Activated CD4-positive, alpha-beta T cell treated with anti-CD3 and anti-CD28 coated beads, Interleukin-2, Interleukin-6, amounts not matched to agents 100 ng/mL and 50 ng/mL, durations not matched to agents 16 hours and 8 hours (primary cell): ENCODE measurements around the gene CRKL.

ENCODE experiments used
- DNase-seq: peaks from one replicate; pipeline ENCODE4 v3.0.0-alpha.2; 2020

The CRKL gene

GRCh38 chr22:20997536-20998257, 80.5 kb downstream of the CRKL start:
- DNase-seq = no peak

DNA sequence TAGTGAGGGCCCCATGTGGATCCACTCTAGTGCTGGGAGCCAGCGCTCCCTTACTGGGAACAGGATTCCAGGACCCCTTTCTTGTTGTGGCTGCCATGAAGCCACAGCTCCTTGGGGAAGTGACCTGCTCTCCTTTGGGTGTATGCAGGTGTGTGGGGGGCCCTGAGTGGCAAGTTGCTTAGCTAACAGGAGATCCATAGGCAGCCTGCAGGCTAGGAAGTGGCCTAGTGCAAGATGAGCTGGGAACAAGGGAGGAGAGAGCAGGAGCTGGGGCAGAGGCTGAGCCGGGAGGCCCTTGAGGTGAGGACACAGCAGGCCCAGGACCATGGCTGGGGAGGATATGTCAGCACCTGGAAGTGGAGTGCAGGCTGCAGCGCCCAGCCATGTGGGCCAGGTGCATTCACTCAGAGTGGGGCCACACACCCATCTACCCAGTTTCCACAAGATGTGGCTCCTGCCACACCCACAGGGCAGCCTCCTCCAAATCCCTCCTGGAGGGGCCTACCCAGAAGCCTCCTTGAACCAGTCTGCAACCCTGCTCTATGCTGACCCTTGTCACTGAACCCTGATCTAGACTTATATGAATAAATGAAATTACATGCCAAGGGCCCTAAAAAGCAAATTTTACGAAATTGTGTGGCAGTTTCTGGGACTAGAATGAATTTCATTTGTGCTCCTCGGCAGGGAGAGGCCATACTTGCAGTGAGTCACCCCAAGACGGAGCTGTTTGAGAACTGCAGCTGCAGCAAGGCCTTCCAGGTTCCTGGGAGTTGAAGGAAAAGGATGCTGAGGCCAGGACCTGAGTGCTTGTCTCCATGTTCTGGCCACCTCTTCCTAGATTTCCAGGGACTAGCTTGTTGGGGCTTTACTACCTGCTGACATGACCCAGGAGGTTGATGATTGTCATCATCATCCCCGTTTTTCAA, 81.5 kb downstream of the CRKL start:
- no peak for DNase-seq

DNA sequence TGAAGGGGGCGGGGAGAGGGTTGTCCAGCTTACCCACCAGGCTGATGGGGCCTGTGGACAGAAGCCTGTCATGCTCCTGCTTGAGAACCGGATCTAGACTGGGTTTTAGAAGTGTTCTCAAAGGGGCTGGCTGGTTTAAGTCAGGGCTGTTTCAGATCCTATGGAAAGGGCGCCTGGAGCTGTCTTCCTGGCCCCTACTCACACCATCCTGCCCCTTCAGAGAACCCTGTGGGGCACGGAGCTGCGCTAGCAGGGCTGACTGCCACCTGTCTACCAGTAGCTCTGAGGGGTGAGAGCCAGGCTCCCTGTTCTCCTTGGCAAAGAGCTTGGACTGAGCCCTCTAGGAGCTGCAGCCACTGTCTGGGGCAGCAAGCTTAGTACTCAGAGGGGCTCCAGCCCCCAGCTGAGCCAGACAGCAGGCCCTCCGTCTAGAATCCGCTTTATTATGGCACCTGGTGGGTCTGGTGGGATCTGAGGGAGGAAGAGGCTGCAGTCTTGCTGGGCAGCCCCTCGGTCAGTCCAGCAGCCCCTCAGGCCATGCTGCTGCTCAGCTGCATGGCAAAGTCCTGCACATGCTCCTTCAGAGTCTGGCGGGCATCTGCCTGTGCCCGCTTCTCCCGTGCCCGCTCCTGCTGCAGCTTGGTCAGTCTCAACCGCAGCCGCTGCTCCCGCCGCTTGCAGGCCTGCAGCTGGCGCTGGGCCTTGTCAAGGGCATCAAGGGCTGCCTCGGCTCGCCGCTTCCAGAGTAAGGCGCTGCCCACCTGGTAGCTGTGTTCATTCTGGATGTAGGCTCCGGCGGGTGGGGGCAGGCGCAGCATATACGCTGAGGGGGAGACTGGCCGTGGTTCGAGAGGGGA, 82.4 kb downstream of the CRKL start:
- no peak for DNase-seq

GRCh38 chr22:21000207-21000986, 83.2 kb downstream of the CRKL start:
- no peak for DNase-seq

GRCh38 chr22:21000987-21001600, 83.9 kb downstream of the CRKL start:
- DNase-seq = no peak

DNA sequence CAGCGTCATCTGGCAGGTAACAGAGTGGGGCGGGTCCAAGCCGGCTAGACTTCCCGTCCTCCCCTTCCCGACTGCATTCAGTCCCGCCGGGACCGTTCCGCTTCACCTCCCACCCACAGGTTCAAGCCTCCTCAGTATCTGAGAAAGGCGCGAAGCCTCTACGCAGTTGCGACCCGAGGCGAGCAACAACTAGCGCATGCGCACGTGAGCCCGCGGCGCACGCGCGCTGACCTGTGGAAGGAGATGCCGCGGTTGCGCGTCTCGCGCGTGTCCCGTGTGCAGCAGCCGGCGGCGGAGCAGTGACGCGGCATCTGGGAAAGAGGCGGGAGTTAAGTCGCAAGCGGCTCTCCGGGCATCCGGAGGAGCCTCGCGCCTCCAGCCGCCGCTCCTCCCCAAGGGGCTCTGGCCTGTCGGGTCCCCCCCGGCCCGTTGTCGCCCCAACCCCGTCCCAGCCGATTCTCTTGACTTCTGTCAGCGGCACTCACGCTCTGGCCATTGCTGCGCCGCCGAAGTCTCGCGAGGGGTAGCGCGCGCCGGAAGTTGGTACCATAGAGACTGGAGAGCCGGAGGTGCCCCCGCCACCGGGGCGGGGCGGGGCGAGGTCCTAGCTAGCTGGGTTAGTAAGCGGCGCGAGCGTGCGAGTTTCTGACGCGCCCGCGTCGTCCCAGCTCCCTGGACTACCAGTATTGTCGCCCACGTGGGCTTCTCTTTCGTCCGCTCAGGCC, 84.6 kb downstream of the CRKL start, which contains the start of gene THAP7:
Gene THAP7 (minus strand): TSS at position 518 of the 725 bp plus-strand sequence. CDS start 207 bp downstream, at position 311.
- peak; percentile 98 for DNase-seq
